IPS-NIHi7 (cell line): ENCODE measurements around the gene MXRA8.

Experiments used
- DNase-seq: peaks from one replicate; pipeline ENCODE4 v3.0.0; 2012; ENCODE audit warnings: mixed read lengths; ENCODE audit errors: extremely low spot score

MXRA8 gene

DNA sequence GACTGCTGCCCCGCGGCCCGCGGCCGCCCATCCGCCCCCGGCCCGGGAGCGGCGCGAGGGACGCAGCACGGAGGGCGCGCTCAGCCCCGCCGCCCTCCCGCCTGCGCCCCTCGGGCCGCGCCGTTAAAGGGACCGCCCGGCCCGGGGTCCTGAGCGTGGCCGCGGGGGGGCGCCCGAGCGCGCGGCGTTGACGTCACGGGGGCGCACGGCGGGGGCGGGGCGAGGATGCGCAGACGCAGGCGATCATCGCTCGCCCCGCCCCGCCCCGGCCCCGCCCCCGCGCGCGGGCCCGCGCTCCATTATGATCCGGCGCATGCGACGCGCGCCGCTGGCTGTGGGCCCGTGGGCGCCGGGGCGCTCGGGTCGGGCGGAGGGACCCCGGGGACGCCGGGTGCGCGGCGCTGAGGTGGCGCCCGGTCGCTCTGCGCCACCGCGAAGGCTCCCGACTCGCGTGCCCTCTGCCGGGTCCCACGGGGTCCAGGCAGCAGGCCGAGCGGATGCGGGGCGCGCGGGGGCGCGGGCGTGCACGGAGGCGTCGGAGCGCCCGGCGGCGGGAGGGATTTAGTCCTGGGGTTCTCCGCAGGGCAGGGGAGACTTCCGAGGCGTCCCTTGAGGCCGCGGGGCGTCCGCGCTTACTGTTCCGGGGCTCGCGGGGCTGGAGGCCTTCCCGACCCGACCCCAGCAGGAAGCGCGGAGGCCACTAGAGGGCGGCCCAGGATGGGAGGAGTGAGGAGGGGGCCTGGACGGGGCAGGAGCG is 8.9 kb downstream of the MXRA8 start, which contains the start of gene DVL1:
DVL1 (minus strand) TSS at position 163 of the 757 bp plus-strand sequence. CDS start 353 bp downstream, outside the sequence.
- DNase-seq: peak; percentile 83

DNA sequence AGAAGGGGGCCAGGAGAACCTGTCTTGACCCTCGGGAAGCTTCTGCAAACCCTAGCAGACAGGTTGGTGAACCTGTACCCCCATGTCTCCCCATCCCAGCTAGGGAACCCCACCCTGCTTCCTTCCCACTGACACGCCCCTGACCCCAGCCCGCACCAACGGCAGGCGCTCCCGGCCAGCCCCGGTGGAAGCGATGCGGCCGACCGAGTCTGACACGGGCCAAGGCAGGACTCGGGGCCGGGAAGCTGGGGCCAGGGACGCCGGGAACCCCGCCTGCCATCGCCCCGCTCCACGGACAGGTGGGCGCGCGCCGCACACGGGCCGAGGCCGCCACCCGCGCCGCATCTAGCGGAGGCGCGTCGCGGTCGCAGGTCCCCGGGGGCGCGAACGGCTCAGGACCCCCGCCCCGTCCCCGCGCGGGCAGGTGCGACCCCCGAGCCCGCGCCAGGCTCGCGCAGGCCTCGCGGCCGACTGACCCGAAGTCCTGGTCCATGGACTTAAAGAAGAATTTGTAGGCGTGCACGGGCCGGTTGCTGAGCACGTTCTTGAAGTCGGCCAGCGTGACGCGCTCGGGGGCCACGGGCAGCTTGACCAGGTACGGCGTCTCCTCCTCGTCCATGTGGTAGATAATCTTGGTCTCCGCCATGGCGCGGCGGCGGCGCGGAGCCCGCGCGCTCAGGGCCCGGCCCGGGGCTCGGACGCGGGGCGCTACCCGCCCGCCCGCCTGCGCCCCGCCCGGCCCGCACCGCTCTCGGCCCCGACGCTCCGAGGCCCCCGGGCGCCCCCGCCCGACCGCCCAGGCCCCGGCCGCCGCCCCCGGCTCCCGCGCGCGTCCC is 9.7 kb downstream of the MXRA8 start:
- DNase-seq: no peak

DNA sequence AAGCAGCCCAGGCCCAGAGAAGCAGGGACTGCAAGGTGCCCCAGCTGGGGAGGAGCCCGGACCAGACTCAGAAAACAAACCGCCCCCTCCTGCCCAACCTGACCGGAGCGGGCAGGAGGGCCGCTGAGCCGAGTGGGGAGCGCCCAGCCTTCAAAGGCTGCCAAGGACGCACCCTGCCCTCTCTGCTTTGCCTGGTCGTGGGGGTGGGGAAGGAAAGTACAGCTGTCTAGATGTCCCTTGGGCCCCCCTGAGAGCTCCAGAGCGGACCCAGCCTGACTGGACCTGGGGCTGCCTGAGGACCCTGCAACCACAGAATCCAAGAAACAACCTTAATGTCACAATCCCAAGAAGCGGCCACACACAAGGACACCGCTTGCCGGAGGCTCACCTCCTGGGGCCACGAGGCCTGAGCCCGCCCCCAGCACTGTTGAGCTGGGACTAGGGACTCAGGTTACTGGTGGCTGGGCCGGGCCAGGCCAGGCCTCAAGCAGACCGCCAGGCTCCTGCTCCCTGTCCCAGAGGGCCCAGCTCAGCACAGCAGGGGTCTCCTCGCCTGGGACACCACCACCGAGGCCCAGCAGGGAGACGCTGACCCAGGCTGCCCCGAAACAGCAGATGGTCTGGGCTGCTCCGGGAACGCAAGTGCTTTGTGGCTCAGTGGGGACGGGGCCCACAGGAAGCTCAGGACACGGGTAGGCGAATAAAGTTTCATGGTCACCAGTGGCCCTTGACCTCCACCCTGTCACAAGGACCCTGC is 10.5 kb downstream of the MXRA8 start:
- DNase-seq: peak; percentile 77

DNA sequence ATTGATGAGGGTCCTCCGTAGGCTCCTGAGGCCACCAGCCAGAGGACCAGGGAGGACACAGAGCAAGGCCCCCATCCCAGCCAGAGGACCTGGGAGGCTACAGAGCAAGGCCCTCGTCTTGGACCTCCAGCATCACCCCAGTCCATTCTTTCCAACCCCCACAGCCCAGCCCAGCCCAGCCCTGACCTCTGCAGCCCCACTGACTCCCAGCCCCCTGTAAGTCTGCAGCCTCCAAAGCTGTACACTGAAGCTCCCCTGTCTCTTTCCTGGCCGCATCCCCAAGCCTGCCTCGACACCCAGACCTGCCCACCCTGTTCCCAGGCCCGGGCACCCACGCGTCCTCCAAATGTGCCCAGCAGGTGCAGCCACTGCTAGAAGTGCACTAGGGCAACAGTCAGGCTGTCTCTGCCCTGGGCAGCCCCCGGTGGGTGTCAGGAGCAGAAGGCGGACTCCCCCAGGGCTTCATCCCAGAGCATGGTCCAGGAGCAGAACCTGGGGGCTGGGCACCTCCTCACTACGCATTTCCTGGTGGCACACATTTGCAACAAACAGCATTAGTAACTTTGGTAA is 11.2 kb downstream of the MXRA8 start:
- no peak for DNase-seq

DNA sequence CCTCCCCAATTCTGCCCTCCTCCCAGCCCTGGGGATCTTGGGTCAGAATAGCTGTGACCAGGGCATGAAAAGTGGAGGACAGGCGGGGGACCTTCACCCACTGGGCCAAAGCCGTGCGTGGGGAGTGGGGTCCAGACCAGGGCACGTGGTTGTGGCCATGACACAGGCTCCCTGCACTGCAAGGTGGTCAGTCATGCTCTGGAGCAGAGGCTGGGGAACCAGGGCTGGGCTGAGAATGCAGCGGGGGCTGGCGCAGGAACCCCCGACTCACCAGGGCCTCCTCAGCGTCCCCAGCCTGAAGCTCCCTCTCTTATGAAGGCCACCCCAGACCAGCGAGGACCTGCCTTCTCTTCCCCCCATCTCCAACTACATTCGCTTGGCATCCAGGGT is 11.9 kb downstream of the MXRA8 start:
- DNase-seq: no peak

DNA sequence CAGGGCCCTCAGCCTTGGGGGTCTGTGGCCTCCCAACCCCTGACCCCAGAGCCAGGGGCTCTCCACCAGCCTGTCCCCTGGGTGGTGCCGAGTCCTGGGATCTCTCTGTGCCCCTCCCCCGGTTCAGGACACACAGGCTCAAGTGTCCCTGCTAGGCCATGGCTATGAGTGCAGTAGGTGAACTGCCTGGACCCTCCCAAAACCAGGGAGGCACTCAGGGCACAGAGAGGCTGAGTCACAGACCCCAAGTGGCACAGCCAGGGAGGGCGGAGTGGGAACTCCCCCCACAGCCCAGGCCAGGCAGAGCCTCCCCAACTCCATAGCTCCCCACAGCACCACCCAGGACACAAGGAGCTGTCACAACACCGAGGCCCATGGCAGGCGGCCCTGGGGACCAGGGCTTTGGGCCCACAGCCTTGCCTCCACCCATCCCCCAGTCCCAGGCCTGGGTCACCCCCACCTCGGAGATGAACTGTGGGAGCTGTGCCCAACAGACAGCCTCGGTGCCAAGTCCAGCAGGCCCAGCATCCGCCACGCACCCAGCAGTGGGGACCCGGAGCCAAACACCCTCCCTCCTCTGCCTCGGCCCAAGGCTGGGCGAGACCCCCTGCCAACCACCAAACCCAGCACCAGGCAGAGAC is 12.4 kb downstream of the MXRA8 start:
- no peak for DNase-seq

DNA sequence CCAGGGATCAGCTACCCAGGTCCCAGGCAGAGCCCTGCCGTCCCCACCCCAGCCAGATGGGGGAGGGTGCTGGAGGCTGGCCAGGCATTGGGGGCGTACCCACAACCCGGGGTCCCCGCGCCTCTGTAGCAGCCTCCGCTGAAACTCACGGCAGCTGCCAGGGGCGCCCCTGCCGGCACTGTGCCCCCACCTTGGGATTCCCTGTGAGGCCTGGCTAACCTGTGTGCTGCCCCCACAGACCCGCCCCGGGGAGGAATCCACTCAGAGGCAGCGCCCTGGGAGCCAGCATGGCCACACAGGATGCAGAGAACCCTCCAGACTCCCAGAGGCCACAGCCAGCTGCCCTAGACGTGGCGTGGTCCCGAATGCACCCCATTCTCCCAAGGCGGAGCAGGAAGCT is 13.0 kb downstream of the MXRA8 start:
- no peak for DNase-seq

DNA sequence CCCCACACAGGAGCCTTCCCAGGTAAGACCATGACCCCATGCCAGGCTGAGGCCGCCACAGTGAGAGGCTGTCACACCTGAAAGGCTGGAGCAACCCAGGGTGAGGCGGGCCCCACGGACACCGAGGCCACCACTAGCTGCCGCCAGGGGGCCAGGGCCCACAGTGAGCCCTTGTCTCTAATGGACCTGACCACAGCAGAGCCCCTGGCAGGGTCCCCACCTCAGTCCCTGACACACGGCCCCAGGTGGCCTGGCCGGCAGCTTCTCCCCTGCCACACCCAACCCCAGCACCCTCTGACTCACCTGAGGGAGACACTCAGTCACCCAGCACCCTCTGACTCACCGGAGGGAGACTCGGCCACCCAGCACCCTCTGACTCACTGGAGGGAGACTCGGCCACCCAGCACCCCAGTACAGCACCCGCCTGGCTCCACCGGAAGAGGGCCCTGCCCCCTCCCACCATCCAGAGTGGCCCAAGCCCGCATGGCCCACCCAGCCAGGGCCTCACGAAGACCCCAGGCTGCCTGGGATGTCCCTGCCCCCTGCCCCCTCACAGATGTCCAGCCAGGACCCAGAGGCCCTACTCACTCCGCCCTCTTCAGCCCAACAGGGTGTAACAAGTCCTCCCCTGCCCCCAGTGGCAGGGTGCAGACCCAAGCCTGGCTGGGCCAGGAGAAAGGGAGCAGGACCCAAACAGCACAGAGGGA is 13.5 kb downstream of the MXRA8 start:
- DNase-seq: peak; percentile 59

DNA sequence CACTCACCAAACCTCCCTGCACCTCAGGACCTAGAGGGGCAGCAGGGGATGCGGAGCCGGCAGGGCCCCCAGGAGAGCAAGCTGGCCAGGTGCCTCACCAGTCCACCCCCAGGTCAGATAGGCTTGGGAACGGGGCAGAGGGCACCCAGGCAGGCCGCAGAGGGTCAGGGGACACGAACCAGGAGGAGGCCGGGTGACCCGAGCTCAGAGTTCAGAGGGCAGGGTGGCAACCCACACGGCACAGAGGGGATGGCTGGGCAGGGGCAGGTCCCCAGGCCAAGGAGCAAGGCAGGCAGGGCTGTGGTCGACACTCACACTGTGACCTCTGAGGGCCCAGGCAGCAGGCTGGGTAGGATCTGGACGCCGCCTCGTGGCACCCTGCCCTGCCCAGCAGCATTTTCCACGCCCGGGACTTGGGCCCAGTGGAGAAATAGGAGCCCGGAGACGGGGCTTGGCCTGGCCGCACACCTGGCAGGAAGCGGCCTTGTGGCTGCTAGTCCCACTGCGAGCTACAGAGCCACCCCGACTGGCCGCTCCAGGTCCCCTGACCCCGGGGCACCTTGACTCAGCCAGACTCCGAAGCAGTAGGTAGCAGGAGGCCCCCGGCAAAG is 14.4 kb downstream of the MXRA8 start:
- no peak for DNase-seq

DNA sequence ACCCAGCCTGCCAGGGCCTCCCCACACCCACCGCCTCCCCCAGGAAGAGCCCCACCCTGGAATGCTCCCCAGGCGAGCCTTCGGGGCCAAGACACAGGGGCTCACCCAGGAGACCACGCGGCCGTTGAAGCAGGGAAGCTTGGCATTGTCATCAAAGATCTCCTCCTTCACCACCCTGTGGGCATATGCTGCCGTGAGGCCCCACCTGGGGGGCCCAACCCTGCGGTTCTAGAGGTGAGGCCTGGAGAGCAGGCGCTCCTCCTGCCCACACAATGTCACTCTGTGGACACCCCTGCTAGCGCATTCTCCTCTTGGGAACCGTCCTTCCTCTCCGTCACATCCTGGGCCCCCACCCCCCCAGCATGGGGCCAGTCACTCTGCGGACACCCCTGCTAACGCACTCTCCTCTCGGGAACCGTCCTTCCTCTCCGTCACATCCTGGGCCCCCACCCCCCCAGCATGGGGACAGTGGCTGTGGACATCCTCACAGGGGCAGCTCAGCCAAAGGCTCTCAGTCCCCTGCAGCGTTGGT is 15.7 kb downstream of the MXRA8 start:
- no peak for DNase-seq

DNA sequence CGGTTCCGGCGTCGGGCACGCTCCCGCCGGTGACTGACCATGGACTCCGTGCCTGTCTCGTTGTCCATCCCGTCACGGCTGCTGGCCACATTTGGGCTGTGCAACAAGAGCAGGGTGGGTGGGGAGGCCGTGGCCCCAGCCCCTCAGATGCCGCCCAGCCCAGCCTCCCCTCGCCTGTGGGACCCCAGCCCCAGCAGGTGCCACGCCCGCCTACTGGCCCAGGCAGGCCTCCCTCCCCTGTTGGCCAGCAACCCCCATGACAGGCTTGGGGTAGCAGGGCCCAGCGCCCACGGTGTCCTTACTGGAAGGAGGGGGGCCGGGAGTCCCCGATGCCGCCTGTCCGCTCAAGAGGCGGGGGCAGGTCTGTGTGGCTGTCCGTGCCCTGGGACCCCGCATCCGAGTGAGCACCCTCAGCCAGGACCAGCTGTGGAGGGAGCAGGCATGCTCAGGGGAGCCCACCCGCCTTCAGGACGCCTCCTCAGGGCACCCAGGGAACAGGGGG is 16.2 kb downstream of the MXRA8 start:
- DNase-seq: no peak

DNA sequence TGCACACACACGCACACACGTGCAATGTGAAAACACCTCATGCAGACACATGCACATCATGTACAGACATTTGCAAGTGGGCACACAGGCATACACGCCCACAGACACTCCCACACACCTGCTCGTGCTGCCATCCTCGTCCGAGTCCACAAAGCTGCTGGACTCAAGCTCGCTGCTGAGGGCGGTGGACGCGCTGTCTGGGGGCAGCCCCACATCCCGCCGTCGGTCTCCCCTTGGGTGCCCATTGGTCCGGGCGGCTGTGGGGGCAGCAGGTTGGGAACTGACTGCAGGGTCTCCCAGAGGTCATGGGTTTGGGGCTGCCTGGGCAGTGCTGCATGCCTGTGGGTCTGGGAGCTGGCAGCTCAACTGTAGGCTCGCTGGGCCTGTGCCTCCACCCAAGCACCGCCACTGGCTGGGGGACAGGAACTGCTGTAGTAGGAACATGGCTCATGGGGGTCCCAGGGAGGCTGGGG is 16.8 kb downstream of the MXRA8 start:
- no peak for DNase-seq

DNA sequence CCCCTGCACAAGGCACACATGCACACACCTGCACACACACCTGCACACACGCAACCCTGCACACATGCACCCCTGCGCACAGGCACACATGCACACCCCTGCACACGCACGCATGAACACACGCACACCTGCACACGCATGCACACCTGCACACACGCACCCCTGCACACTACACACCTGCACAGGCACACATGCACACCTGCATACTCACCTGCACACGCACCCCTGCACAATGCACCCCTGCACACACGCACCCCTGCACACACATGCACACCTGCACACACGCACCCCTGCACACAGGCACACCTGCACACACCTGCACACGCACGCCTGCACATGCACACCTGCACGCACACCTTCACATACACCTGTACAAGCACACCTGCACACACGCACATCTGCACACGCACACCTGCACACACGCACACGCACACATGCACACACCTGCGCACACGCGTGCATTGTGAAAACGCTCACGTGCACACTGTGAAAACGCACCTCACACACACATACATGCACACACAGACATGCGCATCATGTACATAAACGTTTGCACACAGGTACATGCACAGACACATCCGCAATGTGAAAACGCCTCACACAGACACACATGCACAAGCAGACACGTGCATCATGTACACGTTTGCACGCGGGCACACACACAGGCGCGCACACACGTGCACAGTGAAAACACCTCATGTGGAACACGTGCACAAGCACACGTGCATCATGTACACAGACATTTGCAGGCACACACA is 17.4 kb downstream of the MXRA8 start:
- no peak for DNase-seq

DNA sequence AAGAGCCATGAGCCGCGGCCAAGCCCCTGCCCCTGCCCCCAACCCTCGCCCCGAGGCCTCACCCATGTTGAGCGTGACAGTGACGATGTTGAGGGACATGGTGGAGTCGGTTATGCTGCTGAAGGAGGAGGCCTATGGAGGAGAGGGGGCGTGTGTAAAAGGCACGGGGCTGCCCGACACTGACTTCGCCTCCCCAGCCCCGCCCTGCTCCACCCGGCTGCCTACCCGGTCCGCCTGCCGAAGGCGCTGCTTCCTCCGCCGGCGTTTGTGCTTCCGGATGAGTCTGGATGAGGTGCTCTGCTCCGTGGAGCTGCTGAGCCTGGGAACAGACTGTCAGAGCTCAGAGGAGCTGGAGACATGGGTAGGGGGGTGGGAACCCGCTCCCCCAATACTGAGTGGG is 18.2 kb downstream of the MXRA8 start:
- no peak for DNase-seq

DNA sequence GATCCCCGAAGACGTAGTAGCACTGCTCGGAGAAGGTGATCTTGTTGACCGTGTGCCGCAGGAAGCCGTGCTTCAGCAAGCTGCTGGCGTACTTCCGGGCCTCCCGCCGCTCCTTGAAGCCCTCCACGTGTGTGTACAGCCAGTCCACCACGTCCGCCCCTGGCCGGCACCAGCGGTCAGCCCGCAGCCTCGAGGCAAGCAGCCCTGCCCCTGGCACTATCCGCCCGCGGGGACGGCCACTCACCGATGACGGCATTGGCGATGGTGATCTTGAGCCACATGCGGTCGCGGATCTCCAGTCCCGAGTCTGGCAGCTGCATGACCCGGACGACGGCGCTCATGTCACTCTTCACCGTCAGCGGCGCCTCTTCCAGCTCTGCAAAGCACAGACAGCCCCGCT is 20.1 kb downstream of the MXRA8 start:
- DNase-seq: no peak

DNA sequence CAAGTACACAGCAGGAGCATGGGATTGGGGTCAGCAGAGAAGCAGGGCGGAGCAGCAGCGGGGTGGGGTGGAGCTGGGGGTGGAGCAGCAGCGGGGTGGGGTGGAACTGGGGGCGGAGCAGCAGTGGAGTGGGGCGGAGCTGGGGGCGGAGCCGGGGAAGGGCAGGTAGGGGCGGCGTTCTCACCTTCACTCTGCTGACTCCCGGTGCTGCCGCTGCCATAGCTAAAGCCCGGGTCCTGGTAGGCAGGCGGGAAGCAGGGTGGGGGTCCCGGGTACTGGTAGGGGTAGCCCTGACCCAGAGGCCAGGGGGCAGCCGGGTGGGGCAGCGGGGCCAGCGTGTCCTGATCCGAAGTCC is 20.6 kb downstream of the MXRA8 start:
- peak; percentile 94 for DNase-seq

DNA sequence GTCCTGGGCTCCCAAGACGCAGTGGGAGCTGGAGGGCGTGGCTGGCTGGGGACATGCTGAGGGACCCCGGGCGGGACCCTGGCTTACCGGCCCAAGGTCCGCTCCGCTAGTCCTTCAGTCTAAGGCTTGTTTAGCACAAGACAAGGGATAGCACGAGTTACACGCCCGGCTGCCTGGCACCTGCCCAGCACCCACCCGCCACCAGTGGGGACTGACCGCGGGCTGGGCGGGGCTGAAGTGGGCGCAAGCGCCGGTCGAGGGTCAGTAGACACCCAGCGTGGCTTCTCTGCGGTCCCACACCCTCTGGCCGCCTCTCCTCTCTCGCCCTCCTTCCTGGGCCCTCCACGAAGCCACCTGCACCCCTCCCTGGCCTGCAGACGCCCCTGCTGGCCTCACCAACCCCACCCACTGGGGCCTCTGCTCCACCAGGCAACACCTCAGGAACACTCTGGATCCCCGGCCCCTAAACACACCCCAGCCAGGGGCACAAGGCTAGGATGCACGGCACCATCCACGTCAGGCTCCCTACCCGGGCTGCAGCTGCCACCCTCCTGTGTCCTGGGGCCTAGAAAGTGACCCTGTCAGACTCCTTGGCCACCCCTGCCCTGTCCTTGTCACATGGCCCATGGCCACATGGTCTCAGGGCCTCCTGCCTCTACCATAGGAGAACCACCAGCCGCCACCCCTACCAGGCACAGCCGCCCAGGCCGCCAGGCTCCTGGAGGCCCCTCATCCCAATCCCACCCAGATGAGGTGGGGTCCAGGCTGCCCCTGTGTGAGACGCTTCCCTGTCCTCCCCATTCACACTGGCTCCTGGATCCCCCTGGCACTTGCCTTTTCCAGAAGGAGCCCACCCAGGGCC is 21.2 kb downstream of the MXRA8 start:
- no peak for DNase-seq

DNA sequence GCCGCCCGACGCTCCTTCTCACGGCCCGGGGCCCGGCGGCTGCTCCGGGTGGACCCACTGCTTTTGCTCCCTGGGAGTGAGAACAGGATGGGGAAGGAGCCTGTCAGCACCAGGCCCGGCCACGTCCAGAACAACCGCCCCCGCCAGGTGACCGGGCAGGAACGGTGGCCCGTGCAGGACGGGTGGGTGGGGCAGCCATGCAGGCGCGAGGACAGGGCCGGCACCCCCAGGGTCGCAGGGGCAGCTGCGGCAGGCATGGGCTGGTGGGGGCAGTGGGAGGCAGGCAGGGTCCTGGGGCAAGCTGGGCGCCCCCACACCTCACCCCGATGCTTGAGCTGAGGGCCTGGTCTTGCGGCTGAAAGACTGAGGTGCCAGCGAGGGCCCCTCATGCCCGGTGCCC is 21.9 kb downstream of the MXRA8 start:
- no peak for DNase-seq
